ENCODE results near the gene ZG16. TPM values are rescaled to one million over a fixed set of nuclear protein-coding genes. Genes with fewer than 3 reads are reported as not detected.

The ZG16 gene
- total RNA-seq, 1 experiment from 2014 or later: not detected

- TF ChIP-seq FOXP1 (CRISPR knock-in tag; IDR thresholded peaks at IDR 0.05; ENCODE audit: borderline replicate concordance): no peak; the same call in 1 of the 2 replicates
- TF ChIP-seq USF2 (CRISPR knock-in tag; IDR thresholded peaks at IDR 0.05): no peak
- no peak for TF ChIP-seq ZBTB43 (CRISPR knock-in tag; IDR thresholded peaks at IDR 0.05)
- TF ChIP-seq SOX15 (CRISPR knock-in tag; IDR thresholded peaks at IDR 0.05): no peak
- no peak for TF ChIP-seq RELA (CRISPR knock-in tag; IDR thresholded peaks at IDR 0.05; ENCODE audit: borderline replicate concordance)
- TF ChIP-seq CREB1 (CRISPR knock-in tag; IDR thresholded peaks at IDR 0.05): peak; percentile 66; the same call in 1 of the 2 replicates
- no peak for TF ChIP-seq E2F1 (CRISPR knock-in tag; IDR thresholded peaks at IDR 0.05)
- no peak for TF ChIP-seq ZNF396 (CRISPR knock-in tag; IDR thresholded peaks at IDR 0.05; ENCODE audit: borderline replicate concordance)
- no peak for TF ChIP-seq SP1 (CRISPR knock-in tag; conservative IDR thresholded peaks at IDR 0.05)
- no peak for TF ChIP-seq STAT6 (CRISPR knock-in tag; conservative IDR thresholded peaks at IDR 0.05; ENCODE audit: low read depth)
- no peak for TF ChIP-seq SMAD3 (CRISPR knock-in tag; IDR thresholded peaks at IDR 0.05; ENCODE audit: borderline replicate concordance)
- TF ChIP-seq ZNF121 (CRISPR knock-in tag; IDR thresholded peaks at IDR 0.05): no peak
- TF ChIP-seq MLX (CRISPR knock-in tag; IDR thresholded peaks at IDR 0.05): no peak
- TF ChIP-seq MXD4 (CRISPR knock-in tag; IDR thresholded peaks at IDR 0.05; ENCODE audit: borderline replicate concordance): no peak
- no peak for TF ChIP-seq ZNF671 (CRISPR knock-in tag; IDR thresholded peaks at IDR 0.05)
- TF ChIP-seq EMX1 (CRISPR knock-in tag; IDR thresholded peaks at IDR 0.05): peak; percentile 49; the same call in 1 of the 2 replicates
- TF ChIP-seq GTF2I (CRISPR knock-in tag; conservative IDR thresholded peaks at IDR 0.05): no peak
- no peak for TF ChIP-seq TCF7 (CRISPR knock-in tag; IDR thresholded peaks at IDR 0.05; ENCODE audit: low read depth)
- TF ChIP-seq NFATC4 (CRISPR knock-in tag; IDR thresholded peaks at IDR 0.05): peak; percentile 78; the same call in 1 of the 2 replicates
- TF ChIP-seq ZNF317 (CRISPR knock-in tag; IDR thresholded peaks at IDR 0.05; ENCODE audit: borderline replicate concordance, low read depth): no peak
- no peak for TF ChIP-seq NFE2L1 (CRISPR knock-in tag; IDR thresholded peaks at IDR 0.05)
- TF ChIP-seq TEAD4 (CRISPR knock-in tag; IDR thresholded peaks at IDR 0.05): no peak
- TF ChIP-seq ZNF219 (CRISPR knock-in tag; IDR thresholded peaks at IDR 0.05; ENCODE audit: borderline replicate concordance): no peak
- TF ChIP-seq E2F4 (CRISPR knock-in tag; IDR thresholded peaks at IDR 0.05; ENCODE audit: borderline replicate concordance, low read depth): no peak
- 0 out of 2 replicates have a peak, but pooled peaks have one; percentile 28 for TF ChIP-seq ZNF281 (CRISPR knock-in tag; IDR thresholded peaks at IDR 0.05)
Measured at GRCh38 chr16:29744541-29745101, 33.4 kb upstream of the ZG16 start (continued).

All from WTC11 (cell line).